HL-60 (cell line): ENCODE results near the gene SLC51B.

ENCODE experiments used
- DNase-seq, 2 experiments: peaks; one replicate each; pipeline ENCODE4 v3.0.0-alpha.2; 2010 to 2020; ENCODE audit warnings: low read depth in 1 of 2, low spot score in 1 of 2
- H3K27ac ChIP-seq: fragments of 250-450 bp; sonication (Bioruptor Pico); replicated peaks from 2 replicates; pipeline ENCODE4 v1.5.1; 2020; ENCODE audit warnings: mild to moderate bottlenecking, moderate library complexity
- H3K27me3 ChIP-seq: fragments of 250-450 bp; sonication (Bioruptor Pico); 2 replicates; pipeline ENCODE4 v1.5.1; 2021; ENCODE audit warnings: mild to moderate bottlenecking, moderate library complexity; ENCODE audit not compliant: insufficient read depth, poor library complexity, severe bottlenecking
- H3K4me3 ChIP-seq: replicated peaks from 2 replicates; pipeline ENCODE4 v1.5.1; 2011; ENCODE audit warnings: mild to moderate bottlenecking, control low read depth, low read length; ENCODE audit not compliant: insufficient read depth
- GABPA ChIP-seq: IDR thresholded peaks from 2 replicates; pipeline ENCODE4 v1.6.1; 2012; ENCODE audit warnings: low read depth
- POLR2AphosphoS5 ChIP-seq: IDR thresholded peaks from 2 replicates; pipeline ENCODE4 v1.6.1; 2012; ENCODE audit warnings: low read depth
- SPI1 ChIP-seq: IDR thresholded peaks from 2 replicates; pipeline ENCODE4 v1.6.1; 2012; ENCODE audit warnings: low read depth, mild to moderate bottlenecking, borderline replicate concordance
- TF ChIP-seq, protein P1 (sequence below): IDR thresholded peaks from one replicate; pipeline ENCODE4 v1.5.1; 2011; ENCODE audit warnings: low read length, control low read depth, inconsistent platforms; ENCODE audit not compliant: insufficient read depth
- TF ChIP-seq, protein P2 (sequence below): IDR thresholded peaks from 2 replicates; pipeline ENCODE4 v1.6.1; 2012; ENCODE audit warnings: low read depth; ENCODE audit not compliant: insufficient replicate concordance

Gene SLC51B

DNA sequence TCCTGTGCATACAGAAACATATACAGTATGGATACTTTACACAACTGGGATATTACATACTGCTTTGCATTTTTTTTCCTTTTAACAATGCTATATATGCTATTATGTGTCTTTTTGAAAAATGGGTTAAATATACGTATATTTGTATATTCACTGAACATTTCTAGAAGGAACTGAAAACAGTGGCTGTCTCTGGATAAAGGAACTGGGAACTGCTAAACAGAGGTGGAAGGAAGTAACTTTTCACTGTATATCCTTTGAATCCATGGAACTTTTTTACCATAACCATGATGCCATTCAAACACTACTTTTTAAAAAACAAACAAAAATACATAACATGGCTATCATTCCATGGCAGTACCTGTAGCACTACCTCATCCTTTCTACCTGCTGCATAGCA lies 17.6 kb upstream of the SLC51B start:
- Histone ChIP-seq H3K4me3 (no peak overlapping the region), H3K27me3 (no peaks in the 10 kb centered on the region), H3K27ac (no peak overlapping the region)
- no peak for DNase-seq
- TF ChIP-seq, protein P1, sequence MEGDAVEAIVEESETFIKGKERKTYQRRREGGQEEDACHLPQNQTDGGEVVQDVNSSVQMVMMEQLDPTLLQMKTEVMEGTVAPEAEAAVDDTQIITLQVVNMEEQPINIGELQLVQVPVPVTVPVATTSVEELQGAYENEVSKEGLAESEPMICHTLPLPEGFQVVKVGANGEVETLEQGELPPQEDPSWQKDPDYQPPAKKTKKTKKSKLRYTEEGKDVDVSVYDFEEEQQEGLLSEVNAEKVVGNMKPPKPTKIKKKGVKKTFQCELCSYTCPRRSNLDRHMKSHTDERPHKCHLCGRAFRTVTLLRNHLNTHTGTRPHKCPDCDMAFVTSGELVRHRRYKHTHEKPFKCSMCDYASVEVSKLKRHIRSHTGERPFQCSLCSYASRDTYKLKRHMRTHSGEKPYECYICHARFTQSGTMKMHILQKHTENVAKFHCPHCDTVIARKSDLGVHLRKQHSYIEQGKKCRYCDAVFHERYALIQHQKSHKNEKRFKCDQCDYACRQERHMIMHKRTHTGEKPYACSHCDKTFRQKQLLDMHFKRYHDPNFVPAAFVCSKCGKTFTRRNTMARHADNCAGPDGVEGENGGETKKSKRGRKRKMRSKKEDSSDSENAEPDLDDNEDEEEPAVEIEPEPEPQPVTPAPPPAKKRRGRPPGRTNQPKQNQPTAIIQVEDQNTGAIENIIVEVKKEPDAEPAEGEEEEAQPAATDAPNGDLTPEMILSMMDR: no peak
- TF ChIP-seq SPI1 (no peak; the same call in 1 of the 2 replicates), POLR2AphosphoS5 (no peak), GABPA (no peak)
- TF ChIP-seq, protein P2, sequence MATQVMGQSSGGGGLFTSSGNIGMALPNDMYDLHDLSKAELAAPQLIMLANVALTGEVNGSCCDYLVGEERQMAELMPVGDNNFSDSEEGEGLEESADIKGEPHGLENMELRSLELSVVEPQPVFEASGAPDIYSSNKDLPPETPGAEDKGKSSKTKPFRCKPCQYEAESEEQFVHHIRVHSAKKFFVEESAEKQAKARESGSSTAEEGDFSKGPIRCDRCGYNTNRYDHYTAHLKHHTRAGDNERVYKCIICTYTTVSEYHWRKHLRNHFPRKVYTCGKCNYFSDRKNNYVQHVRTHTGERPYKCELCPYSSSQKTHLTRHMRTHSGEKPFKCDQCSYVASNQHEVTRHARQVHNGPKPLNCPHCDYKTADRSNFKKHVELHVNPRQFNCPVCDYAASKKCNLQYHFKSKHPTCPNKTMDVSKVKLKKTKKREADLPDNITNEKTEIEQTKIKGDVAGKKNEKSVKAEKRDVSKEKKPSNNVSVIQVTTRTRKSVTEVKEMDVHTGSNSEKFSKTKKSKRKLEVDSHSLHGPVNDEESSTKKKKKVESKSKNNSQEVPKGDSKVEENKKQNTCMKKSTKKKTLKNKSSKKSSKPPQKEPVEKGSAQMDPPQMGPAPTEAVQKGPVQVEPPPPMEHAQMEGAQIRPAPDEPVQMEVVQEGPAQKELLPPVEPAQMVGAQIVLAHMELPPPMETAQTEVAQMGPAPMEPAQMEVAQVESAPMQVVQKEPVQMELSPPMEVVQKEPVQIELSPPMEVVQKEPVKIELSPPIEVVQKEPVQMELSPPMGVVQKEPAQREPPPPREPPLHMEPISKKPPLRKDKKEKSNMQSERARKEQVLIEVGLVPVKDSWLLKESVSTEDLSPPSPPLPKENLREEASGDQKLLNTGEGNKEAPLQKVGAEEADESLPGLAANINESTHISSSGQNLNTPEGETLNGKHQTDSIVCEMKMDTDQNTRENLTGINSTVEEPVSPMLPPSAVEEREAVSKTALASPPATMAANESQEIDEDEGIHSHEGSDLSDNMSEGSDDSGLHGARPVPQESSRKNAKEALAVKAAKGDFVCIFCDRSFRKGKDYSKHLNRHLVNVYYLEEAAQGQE: no peak

DNA sequence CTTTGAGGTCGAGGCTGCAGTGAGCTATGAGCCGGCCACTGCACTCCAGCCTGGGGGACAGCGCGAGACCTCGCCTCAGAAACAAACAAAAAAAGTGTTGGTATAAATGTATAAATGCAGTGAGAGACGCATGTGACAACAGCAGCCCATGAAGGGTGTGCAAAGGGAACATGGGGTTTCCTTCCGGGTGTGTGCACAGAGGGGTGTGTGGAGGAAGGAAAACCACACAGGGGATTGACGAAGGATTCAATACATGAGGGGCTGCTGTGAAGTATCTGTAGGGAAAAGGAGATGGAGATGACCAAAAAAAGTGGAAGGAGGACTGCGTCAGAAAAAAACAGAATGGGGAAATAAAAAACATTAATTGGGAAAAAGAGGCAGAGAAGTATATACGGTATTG lies 16.8 kb upstream of the SLC51B start:
- Histone ChIP-seq H3K27ac (no peak overlapping the region), H3K4me3 (peak overlapping the region; percentile 94), H3K27me3 (no peaks in the 10 kb centered on the region)
- TF ChIP-seq, protein P2: no peak
- peak in 1 of 2 experiments; percentile 12 for DNase-seq

DNA sequence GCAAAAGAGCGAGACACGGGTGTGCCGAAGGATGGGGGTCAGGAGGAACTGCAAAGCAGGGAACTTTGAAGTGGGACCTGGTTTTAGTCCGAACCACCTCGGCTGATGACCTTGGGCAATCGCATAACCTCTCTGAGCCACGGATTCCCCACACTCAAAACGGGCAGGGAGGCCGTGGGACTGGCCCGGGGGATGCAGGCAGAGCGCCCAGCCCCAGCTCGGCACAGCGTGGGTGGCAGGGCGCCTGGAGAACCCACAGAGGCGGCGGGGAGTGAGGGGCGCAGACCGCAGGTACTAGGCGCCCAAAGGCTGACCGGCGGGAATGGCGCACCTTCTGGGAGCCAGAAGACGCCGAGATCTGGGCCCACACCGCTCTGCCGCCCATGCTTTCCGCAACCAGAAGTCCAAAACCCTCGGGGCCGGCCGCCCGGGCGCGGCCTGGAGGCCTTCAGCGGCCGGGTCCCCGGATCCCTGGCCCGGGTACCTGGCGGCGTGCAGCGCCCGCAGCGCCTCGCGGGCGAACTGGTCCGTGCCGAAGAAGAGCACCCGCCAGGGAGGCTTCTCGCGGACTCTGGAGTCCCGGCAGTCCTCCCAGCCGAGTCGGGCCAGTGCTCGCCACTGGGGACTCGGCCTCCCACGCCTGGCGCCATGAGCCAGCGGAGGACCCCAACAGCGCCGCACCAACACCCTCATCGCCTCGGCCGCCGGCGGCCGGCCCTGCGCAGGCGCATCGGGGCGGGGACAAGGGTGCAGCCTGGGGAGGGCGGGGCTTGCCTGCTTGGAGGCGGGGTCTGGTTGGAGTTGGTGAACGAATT lies 16.1 kb upstream of the SLC51B start, which contains the start of gene MTFMT:
Gene MTFMT, minus strand, starts transcription at position 719 of the 815 bp plus-strand sequence. Its CDS starts 26 bp downstream, at position 693.
- peak; percentile 76 to 90 for DNase-seq
- TF ChIP-seq, protein P1: no peak
- peak; percentile 81 for TF ChIP-seq POLR2AphosphoS5
- TF ChIP-seq, protein P2: no peak
- no peak for TF ChIP-seq GABPA
- TF ChIP-seq SPI1: no peak
- H3K27ac ChIP-seq: peak within 1 kb of the TSS; percentile 36
- no peaks in the 10 kb centered on the region for H3K27me3 ChIP-seq
- peak within 1 kb of the TSS; percentile 94 for H3K4me3 ChIP-seq
